ENCODE data around the gene CASK.

The CASK gene, protein sequence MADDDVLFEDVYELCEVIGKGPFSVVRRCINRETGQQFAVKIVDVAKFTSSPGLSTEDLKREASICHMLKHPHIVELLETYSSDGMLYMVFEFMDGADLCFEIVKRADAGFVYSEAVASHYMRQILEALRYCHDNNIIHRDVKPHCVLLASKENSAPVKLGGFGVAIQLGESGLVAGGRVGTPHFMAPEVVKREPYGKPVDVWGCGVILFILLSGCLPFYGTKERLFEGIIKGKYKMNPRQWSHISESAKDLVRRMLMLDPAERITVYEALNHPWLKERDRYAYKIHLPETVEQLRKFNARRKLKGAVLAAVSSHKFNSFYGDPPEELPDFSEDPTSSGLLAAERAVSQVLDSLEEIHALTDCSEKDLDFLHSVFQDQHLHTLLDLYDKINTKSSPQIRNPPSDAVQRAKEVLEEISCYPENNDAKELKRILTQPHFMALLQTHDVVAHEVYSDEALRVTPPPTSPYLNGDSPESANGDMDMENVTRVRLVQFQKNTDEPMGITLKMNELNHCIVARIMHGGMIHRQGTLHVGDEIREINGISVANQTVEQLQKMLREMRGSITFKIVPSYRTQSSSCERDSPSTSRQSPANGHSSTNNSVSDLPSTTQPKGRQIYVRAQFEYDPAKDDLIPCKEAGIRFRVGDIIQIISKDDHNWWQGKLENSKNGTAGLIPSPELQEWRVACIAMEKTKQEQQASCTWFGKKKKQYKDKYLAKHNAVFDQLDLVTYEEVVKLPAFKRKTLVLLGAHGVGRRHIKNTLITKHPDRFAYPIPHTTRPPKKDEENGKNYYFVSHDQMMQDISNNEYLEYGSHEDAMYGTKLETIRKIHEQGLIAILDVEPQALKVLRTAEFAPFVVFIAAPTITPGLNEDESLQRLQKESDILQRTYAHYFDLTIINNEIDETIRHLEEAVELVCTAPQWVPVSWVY

GRCh38 chrX:41923211-41923977, at the start of gene CASK:
TSS of gene CASK (minus strand) at chrX:41923554. CDS start at chrX:41922988, 566 bp downstream.
- DNase-seq: peak; percentile 86 to 91

DNA sequence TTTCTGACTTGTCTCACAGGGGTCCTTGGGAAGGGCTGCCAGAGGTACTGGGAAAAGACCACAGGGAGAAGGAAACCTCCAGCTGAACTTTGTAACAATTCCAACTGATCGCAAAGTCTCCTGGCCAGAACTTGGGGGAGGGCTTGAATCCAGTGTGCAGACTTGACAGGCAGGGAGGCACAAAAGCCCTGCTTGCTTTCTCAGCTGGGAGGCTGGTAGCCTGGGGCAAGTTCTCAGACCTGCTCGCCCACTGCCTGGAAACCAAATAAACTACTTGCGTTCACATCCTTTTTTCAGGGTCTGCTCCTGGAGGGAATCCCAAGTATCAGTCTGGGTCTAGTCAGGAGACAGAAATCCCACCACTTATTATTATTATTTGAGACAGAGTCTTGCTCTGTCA, 48.0 kb upstream of the CASK start:
- no peak for DNase-seq

GRCh38 chrX:41970419-41970818, 47.1 kb upstream of the CASK start:
- DNase-seq: no peak

DNA sequence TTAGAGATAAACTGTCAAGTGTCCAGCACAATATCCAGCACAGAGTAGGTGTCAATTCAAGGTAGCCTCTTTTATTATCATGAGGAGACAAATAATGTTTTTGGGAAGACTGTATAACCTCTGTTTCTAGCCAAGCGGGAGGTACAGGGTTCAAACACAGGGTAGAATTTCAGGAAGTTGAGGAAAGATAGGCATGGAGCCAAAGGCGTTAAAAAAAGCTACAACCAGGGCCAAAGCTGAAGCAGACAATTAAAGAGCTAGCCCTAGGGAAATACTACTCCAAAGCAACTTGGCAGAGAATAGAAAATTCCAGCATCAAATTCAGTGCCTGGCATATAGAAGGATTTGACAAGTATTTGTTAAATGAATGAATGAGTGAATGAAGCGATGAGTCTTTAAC, 40.0 kb upstream of the CASK start:
- DNase-seq: no peak

- DNase-seq: no peak
Observed at GRCh38 chrX:41960142-41960541, 36.8 kb upstream of the CASK start.

DNA sequence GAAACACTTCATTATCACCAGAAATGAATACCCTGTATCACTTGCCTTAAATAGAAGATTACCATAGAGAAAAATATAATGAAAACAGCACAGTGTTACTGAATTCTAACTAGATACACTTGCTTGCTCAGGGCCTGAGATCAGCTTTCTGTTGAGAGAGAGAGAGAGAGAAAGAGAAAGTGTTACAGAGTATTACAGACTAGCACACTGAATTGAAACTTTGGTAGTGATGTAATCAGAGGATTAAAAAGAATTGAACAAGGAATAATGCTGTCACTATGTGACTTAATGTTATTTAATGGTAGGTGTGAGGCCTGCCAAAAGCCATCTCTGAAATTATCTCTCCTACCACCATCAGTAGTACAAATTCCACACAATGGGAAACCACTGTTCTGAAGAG, 35.5 kb upstream of the CASK start:
- DNase-seq: no peak

DNA sequence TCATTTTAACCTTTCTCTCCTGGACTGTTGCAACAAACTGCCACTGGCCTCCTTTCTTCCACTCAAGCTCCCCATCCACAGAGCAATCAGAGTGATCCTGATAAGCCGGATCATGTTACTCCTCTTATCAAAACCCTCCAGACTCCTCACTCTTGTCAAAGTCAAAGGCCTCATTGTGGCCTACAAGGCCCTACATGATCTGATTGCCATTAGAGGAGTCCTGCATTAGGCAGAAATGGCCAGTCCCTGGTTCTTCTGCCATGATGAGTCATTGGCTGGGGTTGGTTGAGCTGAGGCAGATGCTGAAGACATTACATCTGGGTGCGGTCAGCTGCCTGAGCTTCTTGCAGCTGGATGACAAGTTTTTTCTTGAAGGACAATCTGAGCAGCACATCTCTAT, 32.7 kb upstream of the CASK start:
- no peak for DNase-seq

DNA sequence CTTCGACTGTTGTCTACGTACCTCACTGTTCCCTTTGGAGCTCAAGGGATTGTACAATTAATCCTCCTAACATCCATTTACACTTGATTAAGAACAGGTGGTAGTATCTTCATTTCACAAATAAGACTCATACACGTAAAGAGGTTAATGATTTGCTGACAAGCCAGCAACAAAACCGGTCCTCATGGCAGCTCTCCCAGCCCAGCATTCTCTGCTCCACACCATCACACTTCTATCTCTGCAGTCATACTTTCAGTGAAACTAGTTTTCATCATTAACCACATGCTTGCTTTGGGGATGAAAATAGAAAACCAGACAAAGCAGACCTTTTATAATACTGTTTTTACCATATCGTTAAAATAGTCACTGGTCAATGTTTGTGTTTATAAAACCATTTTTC, 28.7 kb upstream of the CASK start:
- DNase-seq: no peak

GRCh38 chrX:41946989-41947612, 23.7 kb upstream of the CASK start:
- no peak for DNase-seq

DNA sequence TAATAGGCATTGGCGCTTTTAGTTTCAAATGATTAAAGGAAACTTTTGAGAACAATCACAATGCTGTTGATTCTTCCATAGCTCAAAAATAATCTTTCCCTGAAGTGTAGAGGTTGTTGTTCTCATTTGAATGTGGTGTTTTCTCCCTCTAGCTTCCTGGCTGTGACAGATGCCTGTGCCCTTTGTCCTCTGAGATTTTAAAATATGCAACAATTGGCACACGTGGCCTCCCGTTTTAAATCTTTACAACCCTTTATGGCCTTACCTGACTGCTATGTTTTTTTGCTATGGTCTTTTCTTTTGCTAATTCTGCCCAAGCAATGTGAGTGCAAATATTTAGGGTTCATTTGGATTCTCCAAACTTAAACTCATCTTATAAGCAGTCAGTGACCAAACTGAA, 22.9 kb upstream of the CASK start:
- DNase-seq: no peak

DNA sequence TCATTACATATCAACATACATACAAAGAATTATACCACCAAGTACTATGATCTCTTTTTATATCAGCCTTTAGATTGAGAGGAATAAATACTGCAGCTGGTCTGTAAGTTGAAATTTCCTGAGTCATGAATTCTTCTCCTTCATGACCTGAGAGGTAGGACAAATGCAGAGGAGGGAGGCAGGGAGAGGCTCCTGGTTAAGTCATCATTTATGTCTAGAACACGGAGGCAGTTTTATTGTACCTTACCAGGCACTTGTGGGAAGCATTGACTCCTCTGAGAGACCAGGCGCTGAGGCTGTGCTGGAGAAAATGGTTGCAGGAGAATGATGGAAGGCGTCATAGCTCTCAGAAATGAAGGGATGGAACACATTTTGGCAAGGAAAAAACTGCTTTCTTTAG, 12.5 kb upstream of the CASK start:
- DNase-seq: no peak

DNA sequence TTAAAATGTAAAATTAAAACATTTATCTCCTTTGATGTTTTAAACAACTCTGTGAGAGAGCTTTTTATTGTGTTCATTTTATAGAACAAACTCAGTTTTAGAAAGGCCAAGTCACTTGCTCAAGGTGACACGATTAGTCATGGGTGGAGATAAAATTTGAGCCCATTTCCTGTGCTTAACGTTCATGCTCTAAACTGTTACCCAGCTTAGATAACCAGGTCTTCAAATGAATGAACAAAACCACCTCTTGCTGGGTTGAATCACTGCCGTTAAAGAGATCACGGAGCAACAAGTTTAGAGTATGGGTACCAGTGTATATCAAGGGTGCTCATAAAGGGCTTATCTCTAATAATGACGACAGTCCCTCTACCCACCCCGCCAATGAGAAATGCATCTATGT, 10.2 kb upstream of the CASK start:
- DNase-seq: no peak

GRCh38 chrX:41932885-41933284, 9.5 kb upstream of the CASK start:
- DNase-seq: no peak

- no peak for DNase-seq
Observed at GRCh38 chrX:41931591-41931990, 8.2 kb upstream of the CASK start.

DNA sequence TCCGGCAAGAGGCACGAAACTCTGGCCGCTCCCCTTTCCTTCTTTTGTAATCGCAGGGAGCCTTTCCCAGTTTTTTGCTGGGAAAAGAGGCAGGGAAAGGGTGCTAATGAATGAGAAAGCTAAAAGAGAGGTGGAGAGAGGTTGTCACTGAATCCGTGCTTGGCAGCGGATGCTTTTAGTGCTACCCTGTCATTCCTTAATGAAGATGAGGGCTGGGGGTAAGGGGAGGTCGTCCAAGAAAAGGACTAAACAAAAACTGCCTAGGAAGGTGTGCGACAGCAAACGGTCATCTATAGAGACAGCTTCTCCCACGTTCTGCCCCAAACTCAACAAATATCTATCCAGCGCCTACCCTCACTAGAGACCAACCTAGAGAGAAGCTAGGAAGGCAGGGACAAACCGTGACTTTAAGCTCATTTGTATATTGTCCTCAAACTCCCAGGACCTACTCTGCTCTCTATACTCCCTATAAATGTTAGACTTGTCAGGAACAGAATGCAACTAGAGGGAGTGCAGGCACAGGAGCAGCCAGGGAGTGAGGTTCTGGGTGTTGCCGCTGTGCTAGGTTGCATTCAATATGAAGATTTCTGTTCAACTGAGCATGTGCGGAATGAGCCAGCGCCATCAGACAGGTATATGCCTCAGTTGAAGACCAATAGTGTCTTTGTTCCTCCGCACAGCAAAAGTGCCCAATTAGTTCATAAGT, 777 bp upstream of the CASK start:
- DNase-seq: peak; percentile 8 to 33

- peak; percentile 3 to 7 for DNase-seq
Observed at GRCh38 chrX:41922431-41923151, 763 bp downstream of the CASK start.

- DNase-seq: peak; percentile 6 to 34
Observed at GRCh38 chrX:41921492-41922430, 1.6 kb downstream of the CASK start.

DNA sequence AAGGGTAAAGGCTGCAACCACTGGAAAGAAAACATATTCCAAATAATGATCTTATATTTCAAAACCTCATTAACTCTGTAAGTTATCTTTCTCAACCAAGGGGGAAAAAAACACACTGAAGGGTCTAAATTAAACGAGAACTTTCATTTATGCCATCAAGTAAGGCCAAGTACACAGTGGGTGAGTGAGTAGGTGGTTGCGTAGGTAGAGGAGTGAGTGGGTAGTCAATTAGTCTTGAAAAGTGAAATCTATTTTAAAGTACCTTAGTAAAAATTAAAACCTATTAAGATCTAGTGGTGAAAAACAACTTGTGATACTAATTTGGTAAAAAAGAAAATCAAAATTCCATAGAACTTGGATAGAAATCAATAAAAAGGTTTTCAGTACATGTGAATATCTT, 3.5 kb downstream of the CASK start:
- no peak for DNase-seq

- DNase-seq: no peak
Observed at GRCh38 chrX:41917517-41917916, 5.8 kb downstream of the CASK start.

DNA sequence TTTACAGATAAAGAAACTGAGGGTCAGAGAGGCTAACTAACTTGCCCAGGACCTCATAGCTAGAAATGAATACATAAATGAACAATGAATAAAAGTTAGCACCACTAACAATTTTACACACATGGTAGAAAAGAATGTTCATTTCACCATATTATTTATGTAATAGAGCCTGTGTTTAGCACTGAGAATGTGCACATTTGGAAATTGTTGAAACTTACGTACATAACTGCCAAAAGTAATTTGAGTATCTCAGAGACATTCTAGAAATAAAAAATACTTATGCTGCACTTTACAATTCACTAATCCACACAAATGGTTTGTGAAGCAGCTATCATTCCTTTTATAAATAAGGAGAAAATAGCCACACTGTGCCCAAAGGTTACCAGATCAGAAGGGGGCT, 9.9 kb downstream of the CASK start:
- DNase-seq: no peak

All from stimulated activated CD4-positive, alpha-beta T cell treated with anti-CD3 and anti-CD28 coated beads, Interleukin-4, amount 100 ng/mL, for 4 hours (primary cell).